DOHH2 (cell line): ENCODE data around the gene MAPKAPK2.

Experiments used
- CTCF ChIP-seq: fragments of 200-600 bp; sonication (generic); IDR thresholded peaks from one replicate; pipeline ENCODE4 v1.5.1; 2014; ENCODE audit warnings: antibody characterized with exemption, mild to moderate bottlenecking, low read depth, low read length; ENCODE audit not compliant: poor library complexity, severe bottlenecking
- EZH2phosphoT487 ChIP-seq: fragments of 200-600 bp; sonication (generic); IDR thresholded peaks from 2 replicates; pipeline ENCODE4 v1.6.1; 2017; ENCODE audit warnings: borderline replicate concordance, mild to moderate bottlenecking, antibody characterized with exemption, low read length, moderate library complexity, mixed read lengths

DNA sequence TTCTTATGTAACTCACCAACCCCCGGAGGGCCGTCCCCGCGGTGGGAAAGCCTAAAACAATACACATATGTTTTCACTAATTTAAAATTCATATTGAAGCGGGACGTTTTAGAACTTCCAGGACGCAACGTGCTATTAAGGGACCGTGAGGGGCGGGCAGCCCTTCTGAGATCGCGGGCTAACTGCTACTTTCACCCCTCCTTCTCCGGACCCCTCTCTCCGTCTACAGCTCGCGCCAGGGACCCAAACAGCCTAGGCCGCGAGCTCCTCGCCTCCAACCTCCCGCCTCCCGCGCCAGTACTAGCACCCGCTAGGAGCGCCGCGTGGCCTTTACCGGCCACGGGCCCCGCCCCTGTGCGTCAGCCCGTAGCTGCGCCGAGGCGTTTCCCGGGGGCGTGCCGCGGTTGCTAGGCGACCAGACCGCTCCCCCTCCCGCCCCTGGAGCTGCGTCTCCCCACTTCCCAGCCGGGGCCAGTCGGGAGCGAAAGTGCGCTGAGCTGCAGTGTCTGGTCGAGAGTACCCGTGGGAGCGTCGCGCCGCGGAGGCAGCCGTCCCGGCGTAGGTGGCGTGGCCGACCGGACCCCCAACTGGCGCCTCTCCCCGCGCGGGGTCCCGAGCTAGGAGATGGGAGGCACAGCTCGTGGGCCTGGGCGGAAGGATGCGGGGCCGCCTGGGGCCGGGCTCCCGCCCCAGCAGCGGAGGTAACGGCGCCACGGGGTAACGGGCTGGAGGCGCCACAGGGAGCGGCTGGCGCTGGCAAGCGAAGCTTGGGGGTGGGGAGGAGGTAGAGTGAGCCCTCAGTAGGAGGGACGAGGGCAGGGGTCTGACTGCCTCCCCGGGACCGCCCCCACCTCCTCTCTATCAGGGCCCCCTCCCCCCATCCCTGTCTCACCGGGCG, 49.4 kb upstream of the MAPKAPK2 start, which contains the start of gene DYRK3:
- TF ChIP-seq CTCF (no peak), EZH2phosphoT487 (no peak)
